ENCODE results near the gene CDK6. TPM values are rescaled to one million over a fixed set of nuclear protein-coding genes. Genes with fewer than 3 reads are reported as not detected.
A peak's percentile ranks its signal among the peaks of the same experiment; 100 is the strongest.

CDK6 gene
- total RNA-seq, 3 donors from 2014 or later (not counting 1 experiment from before 2014, with no cell fraction given), result 41.1 to 46.3 (median 45.1) TPM

GRCh38 chr7:92723205-92723604 is 113.2 kb downstream of the CDK6 start:
- intact Hi-C loops (cut with micrococcal nuclease), result no loop called here
- Mint-ChIP-seq H3K27ac (no peak overlapping the region), H3K27me3 (ENCODE audit: low read depth in 2 of 2) (no peaks in the 10 kb centered on the region), H3K36me3 (peaks cover 18% of the 10 kb centered on the region), H3K4me3 (no peak overlapping the region), H3K4me1 (peaks cover 17 to 18% of the 10 kb centered on the region in 2 donors), H3K9me3 (no peaks in the 10 kb centered on the region)
- DNase-seq (no peak), ATAC-seq (no peak)
- H3K4me3 ChIP-seq (ENCODE audit: low read length), result no peak overlapping the region
- peaks cover 7% of the 10 kb centered on the region for H3K4me1 ChIP-seq (ENCODE audit: control insufficient read depth, insufficient read depth, low read length)
- H3K27ac ChIP-seq (ENCODE audit: low read length), result no peak overlapping the region
- peaks cover 20% of the 10 kb centered on the region for H3K36me3 ChIP-seq (ENCODE audit: control insufficient read depth, insufficient read depth, low read length)
- TF ChIP-seq CTCF (IDR thresholded peaks at IDR 0.05), result no peak
- WGBS (ENCODE audit: insufficient coverage), result no CpG with 5 or more reads among the region's 2 CpGs
- H3K9me3 ChIP-seq (ENCODE audit: control insufficient read depth, insufficient read depth, low read length), result no peaks in the 10 kb centered on the region
- H3K27me3 ChIP-seq (ENCODE audit: control insufficient read depth, insufficient read depth, low read length), result no peaks in the 10 kb centered on the region

DNA sequence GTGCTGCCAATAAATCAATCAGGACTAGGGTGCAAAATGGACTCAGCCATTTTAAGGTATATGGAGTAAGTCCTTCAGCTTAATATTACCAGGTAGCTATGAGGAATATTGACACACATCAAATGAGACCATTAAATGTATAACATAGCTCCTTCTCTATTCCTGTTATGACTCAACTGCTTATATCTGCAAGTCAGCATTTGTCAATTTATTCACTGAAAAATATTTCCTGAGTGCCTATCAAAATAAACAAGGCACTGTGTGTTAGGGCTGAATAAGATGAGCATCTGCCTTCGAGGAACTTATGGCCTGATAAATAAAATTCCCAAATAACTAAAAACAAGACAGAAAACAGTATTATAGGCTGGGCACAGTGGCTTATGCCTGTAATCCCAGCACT is 113.8 kb downstream of the CDK6 start:
- no peak for ATAC-seq
- Histone ChIP-seq H3K9me3 (ENCODE audit: control insufficient read depth, insufficient read depth, low read length) (no peaks in the 10 kb centered on the region), H3K4me3 (ENCODE audit: low read length) (no peak overlapping the region), H3K36me3 (ENCODE audit: control insufficient read depth, insufficient read depth, low read length) (peaks cover 20% of the 10 kb centered on the region), H3K27ac (ENCODE audit: low read length) (no peak overlapping the region), H3K27me3 (ENCODE audit: control insufficient read depth, insufficient read depth, low read length) (no peaks in the 10 kb centered on the region), H3K4me1 (ENCODE audit: control insufficient read depth, insufficient read depth, low read length) (peaks cover 13% of the 10 kb centered on the region)
- peaks cover 24 to 25% of the 10 kb centered on the region in 2 donors for H3K4me1 Mint-ChIP-seq
- H3K36me3 Mint-ChIP-seq, result peaks cover 18% of the 10 kb centered on the region
- TF ChIP-seq CTCF (IDR thresholded peaks at IDR 0.05), result no peak
- H3K27ac Mint-ChIP-seq, result no peak overlapping the region
- H3K9me3 Mint-ChIP-seq, result no peaks in the 10 kb centered on the region
- no CpG with 5 or more reads among the region's 1 CpG for WGBS (ENCODE audit: insufficient coverage)
- H3K27me3 Mint-ChIP-seq (ENCODE audit: low read depth in 2 of 2), result no peaks in the 10 kb centered on the region
- intact Hi-C loops (cut with micrococcal nuclease), result no loop called here
- DNase-seq, result no peak
- H3K4me3 Mint-ChIP-seq, result no peak overlapping the region

GRCh38 chr7:92720604-92721350 is 115.6 kb downstream of the CDK6 start:
- peaks cover 29 to 35% of the 10 kb centered on the region in 2 donors for H3K4me1 Mint-ChIP-seq
- peak overlapping the region in 1 of 2 donors; percentile 55 for H3K27ac Mint-ChIP-seq
- intact Hi-C loops (cut with micrococcal nuclease), result no loop called here
- H3K4me3 Mint-ChIP-seq, result no peak overlapping the region
- Histone ChIP-seq H3K36me3 (ENCODE audit: control insufficient read depth, insufficient read depth, low read length) (peaks cover 19% of the 10 kb centered on the region), H3K27ac (ENCODE audit: low read length) (no peak overlapping the region), H3K4me3 (ENCODE audit: low read length) (no peak overlapping the region), H3K27me3 (ENCODE audit: control insufficient read depth, insufficient read depth, low read length) (no peaks in the 10 kb centered on the region), H3K9me3 (ENCODE audit: control insufficient read depth, insufficient read depth, low read length) (no peaks in the 10 kb centered on the region), H3K4me1 (ENCODE audit: control insufficient read depth, insufficient read depth, low read length) (peaks cover 13% of the 10 kb centered on the region)
- no peaks in the 10 kb centered on the region for H3K27me3 Mint-ChIP-seq (ENCODE audit: low read depth in 2 of 2)
- ATAC-seq (no peak), DNase-seq (no peak)
- no peak for TF ChIP-seq CTCF (IDR thresholded peaks at IDR 0.05)
- H3K36me3 Mint-ChIP-seq, result peaks cover 18% of the 10 kb centered on the region
- no peaks in the 10 kb centered on the region for H3K9me3 Mint-ChIP-seq
- 95% methylated on average over 4 of the region's 4 CpGs for WGBS (ENCODE audit: insufficient coverage)
